ENCODE data around the gene MMP21.

GRCh38 chr10:125756196-125756595, 19.4 kb downstream of the MMP21 start:
- TF ChIP-seq TAF1 (IDR thresholded peaks at IDR 0.05; ENCODE audit: low read depth), result no peak
- no peak for TF ChIP-seq EP300 (IDR thresholded peaks at IDR 0.05; ENCODE audit: borderline replicate concordance)
- TF ChIP-seq TEAD4 (IDR thresholded peaks at IDR 0.05), result no peak
- no peak for TF ChIP-seq ZBTB7A (IDR thresholded peaks at IDR 0.05; ENCODE audit: low read depth)
- no peak for TF ChIP-seq CEBPB (IDR thresholded peaks at IDR 0.05)
- TF ChIP-seq YY1 (IDR thresholded peaks at IDR 0.05; ENCODE audit: low read depth), result no peak
- no peak for TF ChIP-seq FOXM1 (IDR thresholded peaks at IDR 0.05; ENCODE audit: borderline replicate concordance, low read depth)
- TF ChIP-seq, protein P1, sequence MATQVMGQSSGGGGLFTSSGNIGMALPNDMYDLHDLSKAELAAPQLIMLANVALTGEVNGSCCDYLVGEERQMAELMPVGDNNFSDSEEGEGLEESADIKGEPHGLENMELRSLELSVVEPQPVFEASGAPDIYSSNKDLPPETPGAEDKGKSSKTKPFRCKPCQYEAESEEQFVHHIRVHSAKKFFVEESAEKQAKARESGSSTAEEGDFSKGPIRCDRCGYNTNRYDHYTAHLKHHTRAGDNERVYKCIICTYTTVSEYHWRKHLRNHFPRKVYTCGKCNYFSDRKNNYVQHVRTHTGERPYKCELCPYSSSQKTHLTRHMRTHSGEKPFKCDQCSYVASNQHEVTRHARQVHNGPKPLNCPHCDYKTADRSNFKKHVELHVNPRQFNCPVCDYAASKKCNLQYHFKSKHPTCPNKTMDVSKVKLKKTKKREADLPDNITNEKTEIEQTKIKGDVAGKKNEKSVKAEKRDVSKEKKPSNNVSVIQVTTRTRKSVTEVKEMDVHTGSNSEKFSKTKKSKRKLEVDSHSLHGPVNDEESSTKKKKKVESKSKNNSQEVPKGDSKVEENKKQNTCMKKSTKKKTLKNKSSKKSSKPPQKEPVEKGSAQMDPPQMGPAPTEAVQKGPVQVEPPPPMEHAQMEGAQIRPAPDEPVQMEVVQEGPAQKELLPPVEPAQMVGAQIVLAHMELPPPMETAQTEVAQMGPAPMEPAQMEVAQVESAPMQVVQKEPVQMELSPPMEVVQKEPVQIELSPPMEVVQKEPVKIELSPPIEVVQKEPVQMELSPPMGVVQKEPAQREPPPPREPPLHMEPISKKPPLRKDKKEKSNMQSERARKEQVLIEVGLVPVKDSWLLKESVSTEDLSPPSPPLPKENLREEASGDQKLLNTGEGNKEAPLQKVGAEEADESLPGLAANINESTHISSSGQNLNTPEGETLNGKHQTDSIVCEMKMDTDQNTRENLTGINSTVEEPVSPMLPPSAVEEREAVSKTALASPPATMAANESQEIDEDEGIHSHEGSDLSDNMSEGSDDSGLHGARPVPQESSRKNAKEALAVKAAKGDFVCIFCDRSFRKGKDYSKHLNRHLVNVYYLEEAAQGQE (IDR thresholded peaks at IDR 0.05; ENCODE audit: low read depth), result no peak
